BE2C (cell line): Measurements from ENCODE around the gene CCDC57.

ENCODE experiments used
- DNase-seq: peaks from one replicate; pipeline ENCODE4 v3.0.0-alpha.2; 2020
- H3K27me3 ChIP-seq: fragments of 250-450 bp; sonication (Bioruptor Pico); 2 replicates; pipeline ENCODE4 v1.5.1; 2020; ENCODE audit warnings: mild to moderate bottlenecking
- H3K36me3 ChIP-seq: fragments of 250-450 bp; sonication (Bioruptor Pico); 2 replicates; pipeline ENCODE4 v1.5.1; 2020; ENCODE audit warnings: mild to moderate bottlenecking
- H3K4me1 ChIP-seq: fragments of 250-450 bp; sonication (Bioruptor Pico); 2 replicates; pipeline ENCODE4 v1.5.1; 2020
- H3K4me3 ChIP-seq: 2 replicates; pipeline ENCODE4 v1.5.1; 2011; ENCODE audit warnings: low read depth, low read length
- H3K9me3 ChIP-seq: fragments of 250-450 bp; sonication (Bioruptor Pico); 2 replicates; pipeline ENCODE4 v1.5.1; 2020
- TF ChIP-seq, protein P1 (sequence below): IDR thresholded peaks from 2 replicates; pipeline ENCODE4 v1.5.1; 2012; ENCODE audit warnings: mild to moderate bottlenecking, low read depth, low read length

The CCDC57 gene

GRCh38 chr17:82242698-82242976 is 30.0 kb upstream of the CCDC57 start:
- Histone ChIP-seq H3K4me1 (peaks cover 68% of the 10 kb centered on the region), H3K9me3 (no peaks in the 10 kb centered on the region), H3K27me3 (no peaks in the 10 kb centered on the region), H3K4me3 (no peak overlapping the region), H3K36me3 (peaks cover 75% of the 10 kb centered on the region)
- TF ChIP-seq, protein P1, sequence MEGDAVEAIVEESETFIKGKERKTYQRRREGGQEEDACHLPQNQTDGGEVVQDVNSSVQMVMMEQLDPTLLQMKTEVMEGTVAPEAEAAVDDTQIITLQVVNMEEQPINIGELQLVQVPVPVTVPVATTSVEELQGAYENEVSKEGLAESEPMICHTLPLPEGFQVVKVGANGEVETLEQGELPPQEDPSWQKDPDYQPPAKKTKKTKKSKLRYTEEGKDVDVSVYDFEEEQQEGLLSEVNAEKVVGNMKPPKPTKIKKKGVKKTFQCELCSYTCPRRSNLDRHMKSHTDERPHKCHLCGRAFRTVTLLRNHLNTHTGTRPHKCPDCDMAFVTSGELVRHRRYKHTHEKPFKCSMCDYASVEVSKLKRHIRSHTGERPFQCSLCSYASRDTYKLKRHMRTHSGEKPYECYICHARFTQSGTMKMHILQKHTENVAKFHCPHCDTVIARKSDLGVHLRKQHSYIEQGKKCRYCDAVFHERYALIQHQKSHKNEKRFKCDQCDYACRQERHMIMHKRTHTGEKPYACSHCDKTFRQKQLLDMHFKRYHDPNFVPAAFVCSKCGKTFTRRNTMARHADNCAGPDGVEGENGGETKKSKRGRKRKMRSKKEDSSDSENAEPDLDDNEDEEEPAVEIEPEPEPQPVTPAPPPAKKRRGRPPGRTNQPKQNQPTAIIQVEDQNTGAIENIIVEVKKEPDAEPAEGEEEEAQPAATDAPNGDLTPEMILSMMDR = no peak
- peak; percentile 19 for DNase-seq

DNA sequence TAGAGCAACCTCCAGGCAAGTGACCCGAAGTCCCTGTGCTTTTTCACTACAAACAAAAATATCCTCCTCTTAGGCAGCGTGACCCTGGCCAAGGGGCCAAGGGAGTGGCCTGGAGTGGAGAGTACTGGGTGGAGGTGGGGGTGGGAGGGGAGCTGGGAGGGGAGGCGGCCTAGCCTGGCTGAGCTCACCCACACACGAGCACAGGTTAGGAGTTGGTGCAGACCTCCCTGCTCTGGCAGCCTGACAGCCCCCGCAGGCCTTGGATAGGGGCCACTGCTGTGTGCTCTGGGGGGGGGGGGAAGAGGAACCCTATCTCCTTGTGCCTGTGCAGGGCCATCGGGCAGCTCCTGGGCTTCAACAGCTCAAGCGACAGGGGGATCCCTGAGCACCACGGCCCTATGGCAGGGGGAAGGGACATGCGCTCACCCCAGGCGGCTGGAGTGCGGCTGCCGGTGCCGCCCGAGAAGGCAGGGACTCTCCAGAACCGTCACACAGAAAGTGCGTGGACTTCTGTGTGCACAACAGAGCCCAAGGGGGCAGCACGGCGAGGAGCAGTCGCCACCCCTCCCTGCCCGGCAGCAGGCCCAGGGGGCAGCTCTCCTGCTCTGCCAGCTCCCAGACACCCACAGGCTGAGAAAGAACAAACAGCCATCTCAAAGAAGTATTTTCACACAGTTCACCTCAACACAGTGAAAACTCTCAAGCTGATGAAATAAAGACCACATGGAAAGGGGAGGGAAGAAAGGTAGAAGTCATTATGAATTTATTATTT is 29.5 kb upstream of the CCDC57 start:
- peak; percentile 73 for DNase-seq
- H3K36me3 ChIP-seq = peaks cover 70% of the 10 kb centered on the region

GRCh38 chr17:82241183-82241925 is 28.7 kb upstream of the CCDC57 start:
- H3K4me3 ChIP-seq = no peak overlapping the region
- peaks cover 63% of the 10 kb centered on the region for H3K36me3 ChIP-seq
- peaks cover 60% of the 10 kb centered on the region for H3K4me1 ChIP-seq
- DNase-seq = peak; percentile 54
- TF ChIP-seq, protein P1 = no peak
- no peaks in the 10 kb centered on the region for H3K9me3 ChIP-seq
- H3K27me3 ChIP-seq = no peaks in the 10 kb centered on the region

More for the DNA sequence above, 29.5 kb upstream of the CCDC57 start:
- TF ChIP-seq, protein P1 = no peak
- Histone ChIP-seq H3K4me1 (peaks cover 62% of the 10 kb centered on the region), H3K27me3 (no peaks in the 10 kb centered on the region), H3K4me3 (no peak overlapping the region), H3K9me3 (no peaks in the 10 kb centered on the region)

DNA sequence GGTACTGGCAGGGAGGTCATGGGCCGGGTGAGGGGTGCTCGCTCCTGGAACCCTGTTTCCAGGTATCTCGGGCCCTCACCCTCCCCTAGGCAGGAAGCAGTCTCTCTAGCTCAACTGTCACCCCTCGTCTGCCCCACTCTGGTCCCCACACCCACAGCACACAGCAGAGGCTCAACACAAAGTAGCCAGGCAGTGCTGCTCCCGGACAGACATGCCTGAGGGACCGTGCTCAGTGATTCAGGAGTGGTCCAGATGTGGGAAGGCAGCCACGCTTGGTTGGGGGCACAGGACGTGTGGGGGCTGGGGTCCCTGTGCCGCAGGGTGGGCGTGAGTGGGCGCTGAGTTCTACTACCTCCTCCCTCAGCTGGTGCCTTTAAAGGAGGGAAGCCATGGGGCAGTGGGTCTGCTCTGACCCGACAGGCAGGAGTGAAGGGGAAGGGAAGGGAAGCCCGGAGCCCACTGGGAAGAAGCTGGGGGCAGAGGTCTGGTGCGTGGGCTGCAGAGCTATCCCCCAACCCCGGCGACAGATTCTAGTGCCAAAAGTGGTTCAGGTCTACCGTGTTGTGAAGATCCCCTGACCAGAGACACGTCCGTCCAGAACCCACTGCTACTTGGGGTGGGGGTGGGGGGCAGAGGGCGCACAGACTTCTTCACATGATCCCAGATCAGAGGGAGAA is 28.0 kb upstream of the CCDC57 start:
- TF ChIP-seq, protein P1 = no peak
- H3K4me1 ChIP-seq = peaks cover 61% of the 10 kb centered on the region
- H3K9me3 ChIP-seq = no peaks in the 10 kb centered on the region
- H3K27me3 ChIP-seq = no peaks in the 10 kb centered on the region
- H3K36me3 ChIP-seq = peaks cover 55% of the 10 kb centered on the region
- H3K4me3 ChIP-seq = no peak overlapping the region
- peak; percentile 30 for DNase-seq

- Histone ChIP-seq H3K27me3 (no peaks in the 10 kb centered on the region), H3K4me3 (no peak overlapping the region), H3K36me3 (peaks cover 49% of the 10 kb centered on the region), H3K9me3 (no peaks in the 10 kb centered on the region), H3K4me1 (peaks cover 61% of the 10 kb centered on the region)
- TF ChIP-seq, protein P1 = no peak
- peak; percentile 86 for DNase-seq
Observed at GRCh38 chr17:82239926-82240505, 27.4 kb upstream of the CCDC57 start.
